H1 (cell line): Measurements from ENCODE around the gene SLC6A18. TPM values are rescaled to one million over a fixed set of nuclear protein-coding genes. Genes with fewer than 3 reads are reported as not detected.

ENCODE experiments used
- CTCF ChIA-PET: fragments of 300-600 bp; sonication (Branson Sonifier 250); formaldehyde crosslinking; loops from one replicate; lab custom pipeline; 2021; ENCODE audit not compliant: partially characterized antibody; lab: Charles Lee
- POLR2A ChIA-PET: fragments of 300-600 bp; sonication (Branson Sonifier 250); formaldehyde crosslinking; loops from one replicate; lab custom pipeline; 2021; ENCODE audit warnings: inconsistent platforms; ENCODE audit not compliant: partially characterized antibody; lab: Charles Lee
- DNase-seq, 2 experiments: peaks; one replicate each; pipeline versions ENCODE4 v3.0.0 to v3.0.0-alpha.2; 2010 to 2022; ENCODE audit warnings: low spot score in 2 of 2, low read depth in 1 of 2, mixed read lengths in 1 of 2
- FAIRE-seq: peaks from 2 replicates; lab custom pipeline; 2011; peaks lifted over from hg19 to GRCh38; lab: Jason Lieb, UNC
- H2AFZ ChIP-seq: 2 replicates; pipeline ENCODE4 v1.8.1; 2012; ENCODE audit warnings: low read length, inconsistent platforms
- H2AK5ac ChIP-seq: 2 replicates; pipeline ENCODE4 v1.6.1; 2013; ENCODE audit warnings: low read depth, low read length
- H2BK120ac ChIP-seq: replicated peaks from 2 replicates; pipeline ENCODE3; 2013; ENCODE audit warnings: low read depth, low read length, inconsistent platforms
- H2BK12ac ChIP-seq: 2 replicates; pipeline ENCODE4 v1.6.1; 2013; ENCODE audit warnings: low read depth, low read length
- H2BK15ac ChIP-seq: 2 replicates; pipeline ENCODE4 v1.6.1; 2013; ENCODE audit warnings: low read length
- H2BK20ac ChIP-seq: 2 replicates; pipeline ENCODE4 v1.6.1; 2013; ENCODE audit warnings: low read length
- H2BK5ac ChIP-seq: 2 replicates; pipeline ENCODE4 v1.6.1; 2013; ENCODE audit warnings: low read depth, low read length
- H3K14ac ChIP-seq: 2 replicates; pipeline ENCODE4 v1.6.1; 2013; ENCODE audit warnings: inconsistent platforms; ENCODE audit not compliant: insufficient read length
- H3K18ac ChIP-seq: 2 replicates; pipeline ENCODE4 v1.6.1; 2013; ENCODE audit warnings: low read length; ENCODE audit errors: extremely low read depth
- H3K23ac ChIP-seq: 2 replicates; pipeline ENCODE4 v1.6.1; 2013; ENCODE audit warnings: inconsistent platforms; ENCODE audit not compliant: insufficient read length
- H3K23me2 ChIP-seq: 2 replicates; pipeline ENCODE4 v1.6.1; 2013; ENCODE audit warnings: low read depth, low read length
- H3K27ac ChIP-seq: 2 replicates; pipeline ENCODE4 v1.6.1; 2011; ENCODE audit warnings: low read depth, low read length, inconsistent platforms
- H3K27me3 ChIP-seq, 4 experiments: replicated peaks in 1 of 4; 1 replicate in 1 of 4; 2 replicates in 3 of 4; pipeline versions ENCODE4 v1.6.1 to v1.8.1; 2011 to 2013; ENCODE audit warnings: low read length in 3 of 4, mild to moderate bottlenecking in 3 of 4, inconsistent platforms in 2 of 4, mixed read lengths in 2 of 4, moderate library complexity in 1 of 4; ENCODE audit not compliant: control insufficient read depth in 3 of 4, insufficient read depth in 3 of 4; ENCODE audit errors: extremely low read depth in 1 of 4
- H3K36me3 ChIP-seq, 4 experiments: 2 replicates each; pipeline versions ENCODE4 v1.6.1 to v1.8.1; 2011 to 2013; ENCODE audit warnings: mild to moderate bottlenecking in 4 of 4, low read length in 3 of 4, moderate library complexity in 2 of 4, control low read depth in 1 of 4, inconsistent platforms in 1 of 4; ENCODE audit not compliant: insufficient read depth in 4 of 4, control insufficient read depth in 2 of 4
- H3K4ac ChIP-seq: replicated peaks from 2 replicates; pipeline ENCODE3; 2013; ENCODE audit warnings: low read length, low read depth, mixed read lengths, inconsistent platforms; ENCODE audit not compliant: insufficient read length
- H3K4me1 ChIP-seq, 4 experiments: replicated peaks in 1 of 4; 1 replicate in 1 of 4; 2 replicates in 3 of 4; pipeline versions ENCODE4 v1.6.1 to v1.8.1; 2011 to 2013; ENCODE audit warnings: low read length in 3 of 4, inconsistent platforms in 2 of 4, mixed read lengths in 1 of 4; ENCODE audit not compliant: insufficient read depth in 4 of 4, control insufficient read depth in 3 of 4
- H3K4me2 ChIP-seq, 2 experiments: 2 replicates each; pipeline versions ENCODE4 v1.6.1 to v1.8.1; 2011 to 2013; ENCODE audit warnings: low read depth in 2 of 2, low read length in 2 of 2, control low read depth in 1 of 2, inconsistent platforms in 1 of 2, mild to moderate bottlenecking in 1 of 2; ENCODE audit not compliant: insufficient read depth in 1 of 2
- H3K4me3 ChIP-seq, 4 experiments: fragments of 200-600, 300-600 bp in 1 of 4; sonication (generic), shearing (Covaris generic), sonication (Bioruptor Twin) in 1 of 4; 2 replicates each; pipeline versions ENCODE4 v1.5.1 to v1.8.1; 2011 to 2016; ENCODE audit warnings: low read length in 4 of 4, low read depth in 3 of 4, control low read depth in 2 of 4, inconsistent platforms in 2 of 4, mild to moderate bottlenecking in 2 of 4, mixed read lengths in 1 of 4, moderate library complexity in 1 of 4; ENCODE audit not compliant: insufficient read depth in 2 of 4; ENCODE audit errors: extremely low read depth in 1 of 4
- H3K56ac ChIP-seq: replicated peaks from 2 replicates; pipeline ENCODE3; 2013; ENCODE audit warnings: low read depth, mild to moderate bottlenecking, mixed read lengths, low read length, inconsistent platforms; ENCODE audit not compliant: insufficient read length
- H3K79me1 ChIP-seq: 2 replicates; pipeline ENCODE4 v1.6.1; 2013; ENCODE audit warnings: low read depth, low read length, control low read depth
- H3K79me2 ChIP-seq, 2 experiments: 2 replicates each; pipeline versions ENCODE4 v1.6.1 to v1.8.1; 2012 to 2013; ENCODE audit warnings: low read length in 2 of 2, mild to moderate bottlenecking in 2 of 2, inconsistent platforms in 1 of 2; ENCODE audit not compliant: insufficient read depth in 2 of 2, control insufficient read depth in 1 of 2
- H3K9ac ChIP-seq, 4 experiments: replicated peaks in 1 of 4; 1 replicate in 1 of 4; 2 replicates in 3 of 4; pipeline versions ENCODE4 v1.6.1 to v1.8.1; 2011 to 2013; ENCODE audit warnings: low read depth in 3 of 4, low read length in 3 of 4, control low read depth in 2 of 4, mild to moderate bottlenecking in 2 of 4, moderate library complexity in 2 of 4, inconsistent platforms in 1 of 4; ENCODE audit errors: extremely low read depth in 1 of 4
- H3K9me3 ChIP-seq, 2 experiments: 2 replicates each; pipeline versions ENCODE4 v1.6.1 to v1.8.1; 2012 to 2013; ENCODE audit warnings: mild to moderate bottlenecking in 2 of 2, moderate library complexity in 2 of 2, control low read depth in 1 of 2, inconsistent platforms in 1 of 2, low read depth in 1 of 2, low read length in 1 of 2, mixed read lengths in 1 of 2; ENCODE audit not compliant: insufficient read depth in 2 of 2
- H4K20me1 ChIP-seq, 2 experiments: replicated peaks in 1 of 2; 2 replicates each; pipeline versions ENCODE3 to v1.8.1; 2011 to 2013; ENCODE audit warnings: inconsistent platforms in 2 of 2, low read length in 2 of 2, mild to moderate bottlenecking in 1 of 2; ENCODE audit not compliant: insufficient read depth in 2 of 2, control insufficient read depth in 1 of 2
- H4K5ac ChIP-seq: 2 replicates; pipeline ENCODE4 v1.6.1; 2013; ENCODE audit warnings: low read length, low read depth, mixed read lengths, inconsistent platforms; ENCODE audit not compliant: insufficient read length
- H4K8ac ChIP-seq: 2 replicates; pipeline ENCODE4 v1.8.0; 2013; ENCODE audit warnings: mild to moderate bottlenecking, moderate library complexity, low read length, inconsistent platforms; ENCODE audit not compliant: insufficient read depth; ENCODE audit errors: extremely low read depth
- H4K91ac ChIP-seq: replicated peaks from 2 replicates; pipeline ENCODE3; 2013; ENCODE audit warnings: low read length, mixed read lengths, inconsistent platforms; ENCODE audit not compliant: insufficient read length
- CHD1 ChIP-seq: IDR thresholded peaks from 2 replicates; pipeline ENCODE4 v1.6.1; 2012; ENCODE audit warnings: low read depth, low read length, improper control_type of control experiment
- TAF7 ChIP-seq: optimal IDR thresholded peaks from 2 replicates; pipeline ENCODE3; 2011; ENCODE audit warnings: low read depth, mild to moderate bottlenecking, inconsistent platforms, low read length, moderate library complexity, borderline replicate concordance
- WGBS, 2 experiments: shearing (Covaris generic) in 1 of 2; methylation state at CpG; one replicate each; pipeline versions ENCODE4 v1.1.6 to v1.1.7; 2013 to 2015; ENCODE audit warnings: low lambda C conversion rate in 2 of 2, mixed read lengths in 2 of 2, inconsistent platforms in 1 of 2, low coverage in 1 of 2, missing lambda C conversion rate in 1 of 2; ENCODE audit not compliant: insufficient replicate concordance in 2 of 2, insufficient coverage in 1 of 2, insufficient read length in 1 of 2; ENCODE audit errors: extremely low coverage in 1 of 2, missing lambda C conversion rate in 1 of 2; 5-methylcytosine and 5-hydroxymethylcytosine counted together
- polyA plus RNA-seq, 7 experiments: library from polyadenylated mRNA; depleted of rRNA in 3 of 7; stranded (reverse) in 5 of 7; unstranded in 2 of 7; fragments of >200 nt in 5 of 7; fragments of 200-250 nt in 2 of 7; gene quantifications; 1 replicate in 5 of 7; 2 replicates in 1 of 7; 4 replicates in 1 of 7; pipeline versions ENCODE4 v1.2.1 to v1.2.3, GENCODE V29; 2011 to 2013; ENCODE audit warnings: missing spikeins in 2 of 7, mixed read lengths in 2 of 7
- total RNA-seq: library from RNA; stranded (reverse); fragmentation: NEBNext Ultra II Directional; extraction: Animal tissue kit (Norgen Biotek cat#: 25700); gene quantifications from 2 replicates; pipeline ENCODE4 v1.2.1, GENCODE V29; 2021

Gene SLC6A18
- total and polyA plus RNA-seq, 2 of the 8 experiments (the other 6 are each of a cell fraction or from before 2014, with no cell fraction given) = not detected

DNA sequence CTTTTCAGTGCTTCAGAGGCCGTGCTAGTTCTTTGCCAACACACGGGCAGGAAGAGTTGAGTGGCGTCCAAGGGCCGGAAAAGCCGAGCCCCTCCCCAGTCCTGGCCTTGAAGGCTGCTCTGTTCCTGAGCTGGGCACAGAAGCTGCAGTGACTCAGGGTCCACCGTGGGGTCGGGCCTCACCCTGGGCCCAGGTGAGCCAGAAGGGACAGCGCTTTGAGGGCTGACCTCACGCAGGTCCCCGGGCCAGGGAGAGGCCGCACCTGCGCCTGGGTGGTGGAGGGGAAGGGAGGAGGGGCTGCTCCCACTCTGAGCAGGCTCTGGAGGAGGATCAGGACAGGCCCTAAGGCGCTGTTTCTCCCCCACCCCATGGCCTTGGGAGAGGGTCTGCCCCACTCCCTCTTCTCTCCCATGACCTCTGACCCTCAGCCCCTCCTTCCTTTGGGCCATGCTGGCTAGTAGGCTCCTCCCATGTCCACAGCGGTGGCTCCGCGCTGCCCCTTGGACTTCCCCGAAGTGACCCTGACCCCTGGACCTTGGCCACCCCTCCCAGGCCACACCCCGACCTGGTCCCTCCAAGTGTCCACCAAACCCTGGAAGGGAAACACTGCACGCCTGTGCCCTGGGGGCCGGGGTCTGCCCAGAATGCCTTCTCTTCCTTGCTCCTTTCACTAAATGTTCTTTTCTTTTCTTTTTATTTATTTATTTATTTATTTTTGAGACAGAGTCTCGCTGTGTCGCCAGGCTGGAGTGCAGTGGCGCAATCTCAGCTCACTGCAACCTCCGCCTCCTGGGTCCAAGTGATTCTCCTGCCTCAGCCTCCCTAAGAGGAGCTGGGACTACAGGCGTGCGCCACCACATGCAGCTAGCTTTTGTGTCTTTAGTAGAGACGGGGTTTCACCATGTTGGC lies 43.5 kb upstream of the SLC6A18 start:
- no peak for DNase-seq
- no peak overlapping the region for H3K4me3 ChIP-seq
- ChIA-PET POLR2A (no interaction called here), CTCF (interaction anchor here (0.5 to 5.5 kb wide), 2 partner anchors 13 to 103 kb away, joined by 4 to 30 read pairs; no protein-coding TSS in a partner anchor)
- H3K27me3 ChIP-seq = no peaks in the 10 kb centered on the region
- WGBS, 2 experiments = 84% methylated on average over 22 of the region's 27 CpGs; no CpG with 5 or more reads in 1 of the 2 experiments
- H4K20me1 ChIP-seq = no peaks in the 10 kb centered on the region
- no peak overlapping the region for H3K56ac ChIP-seq
- no peaks in the 10 kb centered on the region for H3K79me2 ChIP-seq
- H3K36me3 ChIP-seq = no peaks in the 10 kb centered on the region
- H2AK5ac ChIP-seq = no peak overlapping the region
- H2AFZ ChIP-seq = no peak overlapping the region
- no peak overlapping the region for H3K27ac ChIP-seq
- no peak overlapping the region for H2BK5ac ChIP-seq
- H4K8ac ChIP-seq = no peak overlapping the region; the same call in 1 of the 2 replicates
- H2BK15ac ChIP-seq = no peak overlapping the region
- no peak overlapping the region for H3K4ac ChIP-seq
- H3K9me3 ChIP-seq = peaks cover 0 to 3% of the 10 kb centered on the region in 2 experiments; a peak in 1 of 4 replicates
- H4K5ac ChIP-seq = no peak overlapping the region
- no peak overlapping the region for H4K91ac ChIP-seq
- H3K23ac ChIP-seq = no peak overlapping the region
- no peak overlapping the region for H2BK20ac ChIP-seq
- H3K9ac ChIP-seq = no peak overlapping the region
- no peak overlapping the region for H3K18ac ChIP-seq
- H3K79me1 ChIP-seq = no peaks in the 10 kb centered on the region
- TF ChIP-seq CHD1 (no peak), TAF7 (no peak)
- TF ChIP-seq, all 59 proteins: peak for 0
- H2BK12ac ChIP-seq = no peak overlapping the region
- no peak for FAIRE-seq
- H3K4me1 ChIP-seq = no peaks in the 10 kb centered on the region
- no peak overlapping the region for H3K4me2 ChIP-seq
- H3K14ac ChIP-seq = no peak overlapping the region
- H2BK120ac ChIP-seq = no peak overlapping the region
- H3K23me2 ChIP-seq = no peaks in the 10 kb centered on the region
